ENCODE data around the gene C3orf49.

Gene C3orf49

DNA sequence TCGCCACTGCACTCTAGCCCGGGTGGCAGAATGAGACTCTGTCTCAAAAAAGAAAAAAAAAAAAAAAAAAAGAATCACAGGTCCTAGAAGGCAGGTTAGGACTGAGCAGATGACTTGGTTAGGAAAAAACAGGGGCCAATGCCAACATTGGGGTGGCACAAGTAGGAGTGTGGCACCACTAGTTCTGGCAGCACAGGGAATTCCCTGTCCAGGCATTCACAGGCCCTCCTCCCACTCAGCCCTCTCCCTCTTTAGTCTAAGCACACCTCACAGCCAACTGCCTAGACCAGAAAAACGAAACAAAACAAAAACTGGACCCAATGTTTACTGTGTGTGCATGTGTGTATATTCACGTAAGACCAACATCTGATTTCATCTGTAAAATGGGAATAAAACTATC, 34.0 kb downstream of the C3orf49 start:
- DNase-seq: no peak

- DNase-seq: no peak
Measured at GRCh38 chr3:63855333-63855940, 36.3 kb downstream of the C3orf49 start.

DNA sequence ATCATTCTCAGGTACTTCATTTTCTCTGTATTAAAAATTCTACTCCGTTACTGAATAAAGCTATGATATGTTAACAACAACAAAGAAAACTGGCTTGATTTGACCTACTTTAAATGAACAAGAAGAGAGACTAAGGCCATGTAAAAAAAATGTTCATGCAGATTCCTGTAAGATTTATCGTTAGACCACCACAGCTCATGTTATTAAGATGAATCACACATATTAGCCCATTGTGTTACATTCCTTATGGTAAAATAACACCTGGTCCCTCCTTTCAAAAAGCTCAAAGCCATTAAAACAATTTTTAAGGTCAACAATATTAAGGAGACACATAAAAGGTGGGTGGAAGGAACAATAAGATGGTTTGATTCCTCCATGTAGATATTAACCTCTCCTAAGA, 38.2 kb downstream of the C3orf49 start:
- no peak for DNase-seq

DNA sequence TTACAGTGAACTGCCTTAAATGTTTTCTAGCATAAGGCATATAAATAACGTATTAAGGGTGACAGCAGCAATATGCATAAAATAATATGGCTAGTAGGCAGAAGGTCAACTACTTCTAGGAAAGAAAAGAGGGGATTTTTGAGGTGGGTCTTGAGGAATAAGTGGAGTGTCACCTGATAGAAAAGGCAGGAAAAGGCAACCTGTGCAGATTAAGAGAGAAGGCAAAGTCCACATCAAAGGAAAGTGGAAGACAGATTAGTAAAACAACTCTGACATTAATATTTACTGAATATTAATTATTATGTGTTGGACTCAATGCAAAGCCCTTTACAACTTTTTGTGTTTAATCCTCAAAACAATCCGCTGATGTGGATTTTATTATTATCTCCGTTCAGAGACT, 41.7 kb downstream of the C3orf49 start:
- DNase-seq: no peak

- DNase-seq: no peak
Measured at GRCh38 chr3:63861306-63861705, 42.2 kb downstream of the C3orf49 start.

GRCh38 chr3:63862804-63863149, 43.7 kb downstream of the C3orf49 start:
- DNase-seq: no peak

DNA sequence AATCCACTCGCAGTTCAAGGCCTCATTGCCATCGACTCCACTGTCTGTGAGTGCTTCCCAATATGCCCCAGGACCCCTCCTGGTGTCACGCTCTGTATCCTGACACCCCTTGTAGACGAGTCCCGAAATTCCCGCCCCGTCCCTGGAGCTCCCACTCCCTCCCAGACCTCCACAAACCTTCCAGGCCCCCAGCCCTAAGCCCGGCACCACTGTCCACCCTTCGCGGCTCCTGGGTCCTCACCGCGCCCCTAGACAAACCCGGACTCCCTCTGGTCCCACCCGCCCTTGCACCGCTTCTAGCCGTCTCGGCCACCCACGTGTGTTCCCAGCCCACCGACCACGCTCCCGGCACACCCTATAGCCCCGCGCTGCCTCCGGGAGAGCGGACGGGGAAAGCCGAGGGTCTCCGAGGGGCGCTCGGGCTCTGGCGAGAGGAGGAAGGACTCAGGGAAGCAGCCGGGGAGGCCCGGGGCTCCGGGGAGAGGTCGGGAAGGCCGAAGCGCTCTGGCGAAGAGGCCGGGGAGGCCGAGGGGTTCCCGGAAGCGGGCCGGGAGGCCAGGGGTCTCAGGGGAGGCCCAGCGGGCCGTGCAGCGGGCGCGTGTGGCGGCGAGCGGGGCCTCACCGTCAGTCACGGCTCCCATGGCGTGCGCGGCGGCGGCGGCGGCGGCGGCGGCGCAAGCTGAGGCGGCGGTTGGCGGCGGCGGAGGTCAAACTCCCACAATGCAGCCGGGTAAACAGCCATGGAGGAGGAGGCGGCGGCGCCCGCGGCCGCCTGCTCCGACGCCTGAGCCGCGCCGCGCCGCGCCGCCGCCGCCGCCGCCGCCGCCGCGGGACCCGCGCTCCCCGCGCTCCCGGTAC, 44.3 kb downstream of the C3orf49 start, which contains the start of the genes ATXN7 and THOC7:
TSS of gene ATXN7 (plus strand) at position 718 of the 858 bp plus-strand sequence. CDS start 48,732 bp downstream, outside the sequence.
TSS of gene THOC7 (minus strand) at position 656 of the 858 bp plus-strand sequence. CDS start at position 641, 15 bp downstream.
- peak; percentile 74 to 75 for DNase-seq

DNA sequence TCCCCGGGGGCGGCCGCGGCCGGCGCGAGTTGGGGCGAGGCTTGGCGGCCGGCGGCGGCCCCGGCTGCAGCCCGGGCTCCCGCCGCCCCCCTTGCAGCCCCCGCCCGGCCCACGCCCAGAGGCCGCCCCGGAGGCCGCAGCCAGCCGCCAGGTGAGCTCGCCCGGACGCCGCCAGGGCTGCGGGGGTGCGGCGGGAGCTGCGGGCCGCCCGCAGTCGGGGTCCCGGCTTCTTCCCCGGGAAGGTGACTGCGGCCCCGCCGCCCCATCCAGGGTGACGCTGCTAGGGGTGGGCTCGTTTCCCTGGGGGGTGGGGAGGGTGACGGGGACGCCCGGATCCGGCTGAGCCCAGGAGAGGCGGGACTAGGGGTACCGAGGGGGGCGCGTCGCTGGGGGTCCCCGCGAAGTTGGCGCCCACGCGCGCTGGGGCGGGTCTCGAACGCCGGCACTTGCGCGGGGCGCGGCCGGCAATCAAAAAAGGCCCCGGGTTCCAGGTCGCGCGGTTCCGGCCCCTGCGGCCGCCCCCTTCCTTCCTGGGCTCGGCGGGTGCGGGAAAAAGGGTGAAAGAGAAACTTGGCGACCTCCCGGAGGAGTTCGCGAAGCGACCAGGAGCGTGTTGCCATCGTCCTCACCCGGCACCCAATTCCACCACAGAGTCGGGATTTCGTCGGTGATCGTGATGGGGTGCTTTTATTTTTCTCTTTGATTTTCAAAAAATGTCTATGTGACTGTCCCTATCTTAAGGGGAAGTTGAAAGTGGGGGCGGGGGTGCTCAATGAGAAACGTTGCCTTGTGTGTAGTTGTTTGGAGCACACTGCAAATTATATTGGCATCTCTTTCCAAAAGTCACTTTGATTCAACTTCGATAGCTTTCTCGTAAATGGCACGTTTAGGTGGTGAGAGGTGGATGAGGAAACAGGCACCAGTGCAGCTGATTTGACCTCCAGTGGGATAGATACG, 45.2 kb downstream of the C3orf49 start:
- peak; percentile 42 to 44 for DNase-seq

DNA sequence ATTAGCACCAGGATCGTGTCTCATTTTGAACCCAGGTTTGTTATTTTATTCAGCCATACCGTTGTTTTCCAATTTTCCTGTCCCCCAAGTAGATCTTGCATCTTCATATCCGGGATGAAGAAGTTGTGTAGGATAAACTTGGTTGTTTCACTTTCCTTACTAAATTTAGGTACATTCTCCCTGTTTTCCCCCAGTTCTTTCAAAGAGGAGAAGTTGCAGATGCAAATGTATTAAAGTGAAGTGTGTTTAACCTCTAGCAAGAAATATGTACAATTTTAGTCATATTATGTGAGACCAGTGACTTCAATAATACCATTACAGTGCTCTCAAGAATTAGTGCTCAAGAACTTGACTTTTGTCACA, 45.8 kb downstream of the C3orf49 start:
- no peak for DNase-seq

DNA sequence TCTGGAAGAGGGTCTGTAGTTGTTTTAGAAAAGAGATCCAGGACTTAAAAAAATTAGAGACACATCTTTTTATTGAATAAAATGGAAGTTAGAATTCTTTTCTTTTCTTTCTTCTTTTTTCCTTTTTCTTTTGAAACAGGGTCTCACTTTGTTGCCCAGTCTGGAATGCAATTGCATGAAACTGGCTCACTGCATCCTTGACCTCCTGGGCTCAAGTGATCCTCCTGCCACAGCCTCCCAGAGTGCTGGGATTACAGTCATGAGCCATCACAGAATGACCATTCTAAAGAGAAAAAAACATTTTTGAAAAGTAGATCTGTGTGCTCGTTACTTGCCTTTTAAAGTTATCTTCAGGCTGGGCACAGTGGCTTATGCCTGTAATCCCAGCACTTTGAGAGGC, 48.1 kb downstream of the C3orf49 start:
- no peak for DNase-seq

- no peak for DNase-seq
Measured at GRCh38 chr3:63869940-63870614, 51.0 kb downstream of the C3orf49 start.

DNA sequence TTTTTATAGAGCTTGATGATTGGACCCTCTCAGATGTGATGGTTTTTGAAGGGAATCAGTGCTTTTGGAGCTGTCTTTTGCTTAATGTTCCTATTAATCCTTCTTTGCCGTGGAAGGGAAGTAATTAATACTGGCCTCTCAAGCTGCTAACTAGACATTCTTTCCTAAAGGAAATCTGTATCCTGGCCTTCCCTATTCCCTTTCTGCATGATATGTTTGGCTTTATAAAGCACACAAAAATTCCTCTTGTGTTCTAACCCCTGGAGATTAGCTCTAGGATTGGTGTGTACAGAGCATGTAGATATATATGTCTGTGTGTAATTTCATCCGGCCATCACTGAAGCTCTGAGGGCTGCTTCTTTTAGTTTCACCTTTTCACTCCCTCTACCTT, 51.5 kb downstream of the C3orf49 start:
- DNase-seq: no peak

- no peak for DNase-seq
Measured at GRCh38 chr3:63872135-63872924, 53.2 kb downstream of the C3orf49 start.

DNA sequence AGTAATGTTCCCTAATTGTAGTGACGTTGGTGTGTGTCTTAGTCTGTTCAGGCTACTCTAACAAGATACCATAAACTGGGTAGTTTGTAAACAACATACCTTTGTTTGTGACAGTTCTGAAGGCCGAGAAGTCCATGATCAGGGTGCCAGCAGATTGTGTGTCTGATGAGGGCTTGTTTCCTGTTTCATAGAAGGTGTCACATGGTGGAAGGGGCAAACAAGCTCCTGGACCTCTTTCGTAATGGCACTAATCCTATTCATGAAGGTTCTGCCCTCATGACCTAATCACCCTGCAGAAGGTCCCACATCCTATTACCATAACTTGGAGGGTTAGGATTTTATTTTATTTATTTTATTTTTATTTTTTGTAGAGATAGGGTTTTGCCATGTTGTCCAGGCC, 55.7 kb downstream of the C3orf49 start:
- DNase-seq: no peak

DNA sequence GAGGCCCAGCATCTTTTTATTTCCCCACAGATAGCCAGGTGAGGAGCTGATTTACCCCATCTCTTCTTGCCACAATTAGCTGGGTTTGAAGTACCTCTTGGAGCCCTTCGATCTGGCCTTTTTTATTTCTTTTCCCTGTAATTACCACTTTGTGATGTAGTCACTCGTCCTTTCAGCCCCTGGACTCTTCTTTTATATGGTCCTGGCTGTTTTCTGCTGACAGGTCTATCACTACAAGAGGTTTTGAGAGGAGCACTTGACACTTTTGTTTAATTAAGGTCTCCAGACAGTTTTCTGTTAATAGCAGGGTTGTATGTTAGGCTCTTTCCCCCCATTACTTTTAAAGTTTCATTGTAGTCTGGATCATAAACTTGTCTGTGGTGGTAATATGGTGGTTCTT, 56.4 kb downstream of the C3orf49 start:
- no peak for DNase-seq

- no peak for DNase-seq
Measured at GRCh38 chr3:63876260-63876659, 57.2 kb downstream of the C3orf49 start.

- no peak for DNase-seq
Measured at GRCh38 chr3:63877737-63878393, 58.8 kb downstream of the C3orf49 start.

- DNase-seq: no peak
Measured at GRCh38 chr3:63878394-63879060, 59.4 kb downstream of the C3orf49 start.

- DNase-seq: no peak
Measured at GRCh38 chr3:63880653-63881052, 61.6 kb downstream of the C3orf49 start.

DNA sequence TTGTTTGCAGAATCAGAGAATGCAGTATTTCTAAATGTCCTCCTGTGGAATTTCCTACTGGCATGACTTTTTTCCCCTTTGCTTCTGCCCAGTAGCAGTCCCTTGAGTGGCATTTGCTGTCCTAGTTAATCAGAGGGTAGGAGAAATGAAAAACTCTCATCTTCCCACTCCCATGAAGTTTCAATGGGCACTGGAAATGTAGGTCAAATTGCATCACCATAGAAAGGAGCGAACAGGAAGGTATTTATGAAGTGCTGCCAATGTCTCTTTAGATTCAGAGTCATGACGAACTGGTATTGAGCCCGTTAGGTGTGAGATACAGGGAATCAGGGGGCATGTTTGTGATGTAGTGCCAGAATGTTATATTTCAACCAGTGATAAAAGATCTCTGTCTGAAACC, 67.8 kb downstream of the C3orf49 start:
- no peak for DNase-seq

DNA sequence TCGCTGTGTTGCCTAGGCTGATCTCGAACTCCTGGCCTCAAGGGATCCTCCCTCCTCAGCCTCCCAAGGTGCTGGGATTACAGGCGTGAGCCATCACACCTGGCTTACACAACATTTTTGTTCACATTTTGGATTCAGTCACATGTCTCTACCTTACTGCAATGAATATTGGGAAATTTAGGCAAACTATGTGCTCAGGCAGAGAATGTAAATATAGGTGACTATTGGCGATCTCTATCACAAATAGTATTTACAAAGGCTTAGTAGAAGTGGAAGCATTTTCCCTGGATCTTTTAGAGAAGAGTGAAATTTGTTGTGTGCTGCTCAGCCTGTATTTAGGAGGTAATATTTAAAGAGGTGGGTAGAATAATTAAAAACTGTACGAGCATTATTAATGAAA, 72.4 kb downstream of the C3orf49 start:
- DNase-seq: no peak
